Liver (tissue), 9 donors: ENCODE data around the gene LAX1. TPM values are rescaled to one million over a fixed set of nuclear protein-coding genes. Genes with fewer than 3 reads are reported as not detected.

ENCODE experiments used
- DNase-seq: peaks from one replicate; pipeline ENCODE4 v3.0.0-alpha.2; 2017; ENCODE audit warnings: low spot score
- H3K27ac ChIP-seq, 2 donors: one replicate each; pipeline ENCODE4 v1.7.0; 2013; ENCODE audit warnings: inconsistent platforms in 2 of 2, low read length in 2 of 2, control low read depth in 1 of 2, low read depth in 1 of 2, mild to moderate bottlenecking in 1 of 2
- H3K27me3 ChIP-seq, 4 donors: one replicate each; pipeline versions ENCODE4 v1.6.1 to v1.7.0; 2013; ENCODE audit warnings: low read length in 3 of 4, inconsistent platforms in 1 of 4, mild to moderate bottlenecking in 1 of 4, moderate library complexity in 1 of 4; ENCODE audit not compliant: control insufficient read depth in 4 of 4, insufficient read depth in 4 of 4
- H3K36me3 ChIP-seq, 4 donors: one replicate each; pipeline versions ENCODE4 v1.6.1 to v1.7.0; 2013; ENCODE audit warnings: low read length in 3 of 4, mild to moderate bottlenecking in 3 of 4, low read depth in 1 of 4, moderate library complexity in 1 of 4; ENCODE audit not compliant: control insufficient read depth in 4 of 4, insufficient read depth in 3 of 4
- H3K4me1 ChIP-seq, 4 donors: one replicate each; pipeline versions ENCODE4 v1.6.1 to v1.7.0; 2013; ENCODE audit warnings: low read length in 3 of 4, mild to moderate bottlenecking in 3 of 4, moderate library complexity in 1 of 4; ENCODE audit not compliant: control insufficient read depth in 4 of 4, insufficient read depth in 4 of 4
- H3K4me3 ChIP-seq, 3 donors: one replicate each; pipeline versions ENCODE4 v1.6.1 to v1.7.0; 2013; ENCODE audit warnings: low read length in 3 of 3, control low read depth in 1 of 3, low read depth in 1 of 3, mild to moderate bottlenecking in 1 of 3
- H3K9ac ChIP-seq, 2 donors: one replicate each; pipeline ENCODE4 v1.7.0; 2013; ENCODE audit warnings: low read length in 2 of 2, mild to moderate bottlenecking in 2 of 2, moderate library complexity in 2 of 2, control low read depth in 1 of 2, low read depth in 1 of 2
- H3K9me3 ChIP-seq, 4 donors: one replicate each; pipeline versions ENCODE4 v1.6.1 to v1.7.0; 2013; ENCODE audit warnings: low read length in 3 of 4; ENCODE audit not compliant: control insufficient read depth in 4 of 4
- ATF3 ChIP-seq: IDR thresholded peaks from 2 replicates; pipeline ENCODE4 v1.6.1; 2016; ENCODE audit warnings: antibody characterized with exemption
- CTCF ChIP-seq: fragments of 150-350 bp; IDR thresholded peaks from 2 replicates; pipeline ENCODE4 v1.5.1; 2017; ENCODE audit warnings: improper control_type of control experiment, low read depth, low read length; ENCODE audit not compliant: missing input control
- EGR1 ChIP-seq, 2 donors: IDR thresholded peaks; 2 replicates each; pipeline ENCODE4 v1.6.1; 2016 to 2018; ENCODE audit warnings: antibody characterized with exemption in 2 of 2, low read depth in 2 of 2
- FOXA1 ChIP-seq: IDR thresholded peaks from 2 replicates; pipeline ENCODE4 v1.6.1; 2016; ENCODE audit warnings: antibody characterized with exemption
- FOXA2 ChIP-seq: IDR thresholded peaks from 2 replicates; pipeline ENCODE4 v1.6.1; 2016; ENCODE audit warnings: antibody characterized with exemption
- GABPA ChIP-seq, 2 donors: IDR thresholded peaks in 1 of 2; conservative IDR thresholded peaks in 1 of 2; 2 replicates each; pipeline ENCODE4 v1.6.1; 2016; ENCODE audit warnings: antibody characterized with exemption in 2 of 2, mild to moderate bottlenecking in 1 of 2, moderate library complexity in 1 of 2
- HNF4A ChIP-seq, 2 donors: conservative IDR thresholded peaks; 2 replicates each; pipeline ENCODE4 v1.6.1; 2016; ENCODE audit warnings: antibody characterized with exemption in 2 of 2, mild to moderate bottlenecking in 2 of 2
- HNF4G ChIP-seq: IDR thresholded peaks from 2 replicates; pipeline ENCODE4 v1.6.1; 2016; ENCODE audit warnings: antibody characterized with exemption
- NR2F2 ChIP-seq: IDR thresholded peaks from 2 replicates; pipeline ENCODE4 v1.6.1; 2016; ENCODE audit warnings: antibody characterized with exemption
- RAD21 ChIP-seq, 2 donors: IDR thresholded peaks; 2 replicates each; pipeline ENCODE4 v1.6.1; 2016; ENCODE audit warnings: antibody characterized with exemption in 2 of 2, mild to moderate bottlenecking in 2 of 2
- REST ChIP-seq: IDR thresholded peaks from 2 replicates; pipeline ENCODE4 v1.6.1; 2016; ENCODE audit warnings: antibody characterized with exemption, mild to moderate bottlenecking
- RXRA ChIP-seq, 2 donors: IDR thresholded peaks; 2 replicates each; pipeline ENCODE4 v1.6.1; 2017 to 2018; ENCODE audit warnings: antibody characterized with exemption in 2 of 2, mild to moderate bottlenecking in 1 of 2
- ZBTB33 ChIP-seq: IDR thresholded peaks from 2 replicates; pipeline ENCODE4 v1.6.1; 2016; ENCODE audit warnings: antibody characterized with exemption
- WGBS: extraction: QIAGEN DNeasy Blood & Tissue Kit; methylation state at CpG from one replicate; pipeline ENCODE4 v1.1.7; 2013; 5-methylcytosine and 5-hydroxymethylcytosine counted together
- polyA plus RNA-seq, 2 donors: library from polyadenylated mRNA; stranded (reverse) in 1 of 2; unstranded in 1 of 2; fragments of 200-250 nt in 1 of 2; fragments of >200 nt in 1 of 2; fragmentation: Nextera tagmentation in 1 of 2; extraction: Ambion mirVana in 1 of 2; gene quantifications; one replicate each; pipeline versions ENCODE4 v1.2.1 to v1.2.3, GENCODE V29; 2013 to 2015
- total RNA-seq, 2 donors: library from RNA; depleted of rRNA; stranded (reverse); fragments of >200 nt; gene quantifications; one replicate each; pipeline ENCODE4 v1.2.3, GENCODE V29; 2014
- donor health status: healthy.
- donor health status: healthy.
- donor health status: healthy.
- donor health status: healthy.
- donor health status: healthy.

LAX1 gene
- total and polyA plus RNA-seq, 4 donors: 0.21 to 0.67 (median 0.38) TPM

GRCh38 chr1:203778146-203778545 is 13.2 kb downstream of the LAX1 start:
- WGBS: 75% methylated on average over 3 of the region's 3 CpGs
- DNase-seq: no peak
- H3K27me3 ChIP-seq: no peaks in the 10 kb centered on the region

GRCh38 chr1:203778789-203779188 is 13.8 kb downstream of the LAX1 start:
- H3K4me1 ChIP-seq: no peaks in the 10 kb centered on the region
- TF ChIP-seq NR2F2 (no peak), FOXA2 (no peak), HNF4A (conservative IDR thresholded peaks at IDR 0.05) (no peak), FOXA1 (no peak), GABPA (IDR thresholded peaks at IDR 0.05 in 1 of 2, conservative IDR thresholded peaks at IDR 0.05 in 1 of 2) (no peak), HNF4G (no peak), CTCF (no peak), RAD21 (IDR thresholded peaks at IDR 0.05) (no peak), ZBTB33 (no peak), REST (no peak), ATF3 (no peak), EGR1 (IDR thresholded peaks at IDR 0.05; ENCODE audit: low read depth in 2 of 2) (no peak), RXRA (IDR thresholded peaks at IDR 0.05) (no peak)
- H3K36me3 ChIP-seq: no peaks in the 10 kb centered on the region
- WGBS: 95% methylated on average over 4 of the region's 4 CpGs
- H3K9ac ChIP-seq: no peak overlapping the region
- no peaks in the 10 kb centered on the region for H3K9me3 ChIP-seq
- H3K27ac ChIP-seq: no peak overlapping the region
- no peaks in the 10 kb centered on the region for H3K27me3 ChIP-seq
- H3K4me3 ChIP-seq: no peak overlapping the region
- DNase-seq: no peak

More at GRCh38 chr1:203778146-203778545, 13.2 kb downstream of the LAX1 start:
- H3K9ac ChIP-seq: no peak overlapping the region
- H3K27ac ChIP-seq: no peak overlapping the region
- H3K9me3 ChIP-seq: no peaks in the 10 kb centered on the region
- no peaks in the 10 kb centered on the region for H3K4me1 ChIP-seq
- H3K36me3 ChIP-seq: no peaks in the 10 kb centered on the region
- no peak overlapping the region for H3K4me3 ChIP-seq
- TF ChIP-seq HNF4A (conservative IDR thresholded peaks at IDR 0.05): no peak
- TF ChIP-seq FOXA1: no peak
